ENCODE measurements around the gene SEPTIN11. TPM values are rescaled to one million over a fixed set of nuclear protein-coding genes. Genes with fewer than 3 reads are reported as not detected.

The SEPTIN11 gene
- polyA plus RNA-seq, 3 donors: 3.2 to 14.8 (median 8.8) TPM

- Mint-ChIP-seq H3K27ac (no peak overlapping the region), H3K36me3 (peaks cover 0 to 1% of the 10 kb centered on the region in 2 donors), H3K4me1 (peaks cover 5% of the 10 kb centered on the region), H3K9me3 (peaks cover 0 to 5% (median 4%) of the 10 kb centered on the region in 7 donors), H3K4me3 (no peak overlapping the region), H3K27me3 (ENCODE audit: low read depth in 3 of 3) (peaks cover 0 to 1% (median 0%) of the 10 kb centered on the region in 3 donors)
- no CpG with 5 or more reads among the region's 1 CpG for WGBS (ENCODE audit: insufficient coverage)
- Histone ChIP-seq H3K4me2 (replicated peaks; ENCODE audit: extremely low read depth, low read length, poor library complexity, severe bottlenecking) (no peak overlapping the region), H3K9me3 (replicated peaks in 1 of 2; ENCODE audit: control insufficient read depth in 1 of 2, insufficient read depth in 1 of 2, low read length in 2 of 2) (no peaks in the 10 kb centered on the region), H3K4me3 (replicated peaks in 1 of 3; ENCODE audit: low read depth in 2 of 3, low read length in 3 of 3) (no peak overlapping the region), H3K27me3 (ENCODE audit: control insufficient read depth in 2 of 2, insufficient read depth in 2 of 2, low read length in 2 of 2) (no peaks in the 10 kb centered on the region), H4K20me1 (ENCODE audit: insufficient read depth, low read length) (no peaks in the 10 kb centered on the region), H3K36me3 (replicated peaks in 1 of 2; ENCODE audit: control insufficient read depth in 1 of 2, insufficient read depth in 2 of 2, low read length in 2 of 2) (no peaks in the 10 kb centered on the region), H2AFZ (ENCODE audit: insufficient read depth, low read depth, low read length, poor library complexity, severe bottlenecking) (no peak overlapping the region), H3K9ac (ENCODE audit: insufficient read depth, low read length, poor library complexity, severe bottlenecking) (no peak overlapping the region), H3K27ac (ENCODE audit: low read depth in 1 of 2, low read length in 2 of 2) (no peak overlapping the region), H3K79me2 (ENCODE audit: insufficient read depth, low read length) (no peaks in the 10 kb centered on the region), H3K4me1 (ENCODE audit: control insufficient read depth in 1 of 2, insufficient read depth in 2 of 2, low read length in 2 of 2) (no peaks in the 10 kb centered on the region)
- no peak for TF ChIP-seq CTCF (IDR thresholded peaks at IDR 0.05)
- no peak for DNase-seq
- intact Hi-C loops (cut with micrococcal nuclease): no loop called here
Measured at GRCh38 chr4:76964769-76965168, 15.2 kb downstream of the SEPTIN11 start.

- TF ChIP-seq CTCF (IDR thresholded peaks at IDR 0.05): no peak
- no peak overlapping the region for H2AFZ ChIP-seq (ENCODE audit: insufficient read depth, low read depth, low read length, poor library complexity, severe bottlenecking)
- intact Hi-C loops (cut with micrococcal nuclease): no loop called here
- no peaks in the 10 kb centered on the region for H3K79me2 ChIP-seq (ENCODE audit: insufficient read depth, low read length)
- Mint-ChIP-seq H3K9me3 (peaks cover 0 to 5% (median 4%) of the 10 kb centered on the region in 7 donors), H3K4me3 (no peak overlapping the region), H3K27ac (no peak overlapping the region), H3K4me1 (peaks cover 5% of the 10 kb centered on the region), H3K36me3 (peaks cover 0 to 1% of the 10 kb centered on the region in 2 donors), H3K27me3 (ENCODE audit: low read depth in 3 of 3) (peaks cover 0 to 1% (median 0%) of the 10 kb centered on the region in 3 donors)
- no peaks in the 10 kb centered on the region for H3K27me3 ChIP-seq (ENCODE audit: control insufficient read depth in 2 of 2, insufficient read depth in 2 of 2, low read length in 2 of 2)
- H3K9ac ChIP-seq (ENCODE audit: insufficient read depth, low read length, poor library complexity, severe bottlenecking): no peak overlapping the region
- no peaks in the 10 kb centered on the region for H4K20me1 ChIP-seq (ENCODE audit: insufficient read depth, low read length)
- H3K36me3 ChIP-seq (replicated peaks in 1 of 2; ENCODE audit: control insufficient read depth in 1 of 2, insufficient read depth in 2 of 2, low read length in 2 of 2): no peaks in the 10 kb centered on the region
- no peaks in the 10 kb centered on the region for H3K9me3 ChIP-seq (replicated peaks in 1 of 2; ENCODE audit: control insufficient read depth in 1 of 2, insufficient read depth in 1 of 2, low read length in 2 of 2)
- H3K4me3 ChIP-seq (replicated peaks in 1 of 3; ENCODE audit: low read depth in 2 of 3, low read length in 3 of 3): no peak overlapping the region
- H3K4me2 ChIP-seq (replicated peaks; ENCODE audit: extremely low read depth, low read length, poor library complexity, severe bottlenecking): no peak overlapping the region
- no peak for DNase-seq
- no peaks in the 10 kb centered on the region for H3K4me1 ChIP-seq (ENCODE audit: control insufficient read depth in 1 of 2, insufficient read depth in 2 of 2, low read length in 2 of 2)
- H3K27ac ChIP-seq (ENCODE audit: low read depth in 1 of 2, low read length in 2 of 2): no peak overlapping the region
- 80% methylated on average over 1 of the region's 2 CpGs for WGBS (ENCODE audit: insufficient coverage)
Measured at GRCh38 chr4:76965866-76966579, 16.5 kb downstream of the SEPTIN11 start.
